Gastroesophageal sphincter (tissue), 4 donors: ENCODE results near the gene S1PR1. TPM values are rescaled to one million over a fixed set of nuclear protein-coding genes. Genes with fewer than 3 reads are reported as not detected.
"Not testable (repeated sequence)": the region's sequence is repeated elsewhere in the genome, so short reads cannot be mapped to it uniquely, and the experiment has no call there.

Source experiments
- ATAC-seq: fragments of 150-250 bp; one replicate; pipeline ENCODE4 v1.9.1; 2016; ENCODE audit warnings: mild to moderate bottlenecking, moderate library complexity
- H3K27ac ChIP-seq, 4 donors: fragments of 200-600 bp; sonication (generic) in 3 of 4; 1 replicate in 3 of 4; 2 replicates in 1 of 4; pipeline ENCODE4 v1.5.1; 2016 to 2019
- H3K27me3 ChIP-seq: fragments of 200-600 bp; sonication (generic); one replicate; pipeline ENCODE4 v1.5.1; 2019
- H3K36me3 ChIP-seq, 2 donors: fragments of 200-600 bp; sonication (generic); one replicate each; pipeline ENCODE4 v1.5.1; 2019; ENCODE audit warnings: control low read depth in 1 of 2
- H3K4me1 ChIP-seq, 3 donors: fragments of 200-600 bp; sonication (generic); 1 replicate in 2 of 3; 2 replicates in 1 of 3; pipeline ENCODE4 v1.5.1; 2016 to 2019; ENCODE audit warnings: control low read depth in 2 of 3
- H3K4me3 ChIP-seq, 2 donors: fragments of 200-600 bp; sonication (generic); one replicate each; pipeline ENCODE4 v1.5.1; 2019; ENCODE audit warnings: mild to moderate bottlenecking in 1 of 2, moderate library complexity in 1 of 2
- H3K9me3 ChIP-seq, 3 donors: fragments of 200-600 bp; sonication (generic); one replicate each; pipeline ENCODE4 v1.5.1; 2017 to 2019; ENCODE audit warnings: control low read depth in 2 of 3
- CTCF ChIP-seq, 4 experiments: fragments of 200-600 bp in 2 of 4; fragments of 450-650 bp in 2 of 4; sonication (generic) in 1 of 4; IDR thresholded peaks; one replicate each; pipeline ENCODE4 v1.5.1; 2017 to 2019; ENCODE audit warnings: antibody characterized with exemption in 4 of 4, mild to moderate bottlenecking in 2 of 4, moderate library complexity in 2 of 4
- EP300 ChIP-seq: sonication (generic); formaldehyde crosslinking; IDR thresholded peaks from one replicate; pipeline ENCODE4 v1.6.1; 2017; ENCODE audit warnings: antibody characterized with exemption, mild to moderate bottlenecking
- POLR2A ChIP-seq, 2 donors: fragments of 450-650 bp; IDR thresholded peaks; one replicate each; pipeline ENCODE4 v1.6.1; 2017; ENCODE audit warnings: antibody characterized with exemption in 2 of 2, mild to moderate bottlenecking in 2 of 2, moderate library complexity in 1 of 2
- POLR2AphosphoS5 ChIP-seq: sonication (generic); formaldehyde crosslinking; IDR thresholded peaks from one replicate; pipeline ENCODE4 v1.6.1; 2017; ENCODE audit warnings: antibody characterized with exemption
- WGBS, 2 donors: methylation state at CpG; one replicate each; pipeline ENCODE4 v1.1.5; 2018; ENCODE audit warnings: low coverage in 1 of 2; 5-methylcytosine and 5-hydroxymethylcytosine counted together
- total RNA-seq, 4 donors: library from RNA; depleted of rRNA; stranded (reverse); fragments of >200 nt; gene quantifications; one replicate each; pipeline ENCODE4 v1.1.0, GENCODE V29; 2016

Gene S1PR1
- total RNA-seq, 4 donors from 2014 or later, result 13.9 to 73.6 (median 47.8) TPM

GRCh38 chr1:101203820-101204540 lies 32.8 kb upstream of the S1PR1 start:
- no peak for TF ChIP-seq POLR2A (IDR thresholded peaks at IDR 0.05)
- TF ChIP-seq POLR2AphosphoS5, result no peak
- TF ChIP-seq EP300, result no peak
- TF ChIP-seq CTCF (IDR thresholded peaks at IDR 0.05), result no peak
- Histone ChIP-seq H3K4me3 (no peak overlapping the region), H3K27me3 (no peaks in the 10 kb centered on the region), H3K9me3 (no peaks in the 10 kb centered on the region), H3K36me3 (no peaks in the 10 kb centered on the region), H3K4me1 (no peaks in the 10 kb centered on the region), H3K27ac (no peak overlapping the region)
- ATAC-seq, result no peak
- 39 to 54% methylated on average over 3 to 6 of the region's 6 CpGs for WGBS, 2 donors

GRCh38 chr1:101205457-101205856 lies 31.4 kb upstream of the S1PR1 start:
- TF ChIP-seq POLR2AphosphoS5, result no peak
- no peak for TF ChIP-seq POLR2A (IDR thresholded peaks at IDR 0.05)
- no peak for TF ChIP-seq CTCF (IDR thresholded peaks at IDR 0.05)
- no peak for ATAC-seq
- H3K9me3 ChIP-seq, result no peaks in the 10 kb centered on the region

GRCh38 chr1:101206139-101206538 lies 30.7 kb upstream of the S1PR1 start:
- H3K36me3 ChIP-seq, result not testable (repeated sequence)

More at GRCh38 chr1:101205457-101205856, 31.4 kb upstream of the S1PR1 start:
- Histone ChIP-seq H3K4me1 (no peaks in the 10 kb centered on the region), H3K27me3 (no peaks in the 10 kb centered on the region), H3K36me3 (no peaks in the 10 kb centered on the region), H3K4me3 (no peak overlapping the region), H3K27ac (no peak overlapping the region)

GRCh38 chr1:101207271-101207670 lies 29.5 kb upstream of the S1PR1 start:
- not testable (repeated sequence) for ATAC-seq, H3K27me3 ChIP-seq, H3K4me3 ChIP-seq, H3K36me3 ChIP-seq, H3K9me3 ChIP-seq, H3K27ac ChIP-seq, H3K4me1 ChIP-seq
- WGBS, 2 donors, result 88 to 94% methylated on average over 1 to 9 of the region's 9 CpGs

More at GRCh38 chr1:101206139-101206538, 30.7 kb upstream of the S1PR1 start:
- H3K27me3 ChIP-seq, ATAC-seq, H3K9me3 ChIP-seq, H3K27ac ChIP-seq, H3K4me1 ChIP-seq, H3K4me3 ChIP-seq: not testable (repeated sequence)
- 82 to 85% methylated on average over 3 to 4 of the region's 4 CpGs for WGBS, 2 donors

GRCh38 chr1:101207891-101208290 lies 28.9 kb upstream of the S1PR1 start:
- Histone ChIP-seq H3K4me3 (no peak overlapping the region), H3K27me3 (no peaks in the 10 kb centered on the region), H3K27ac (no peak overlapping the region), H3K4me1 (no peaks in the 10 kb centered on the region), H3K9me3 (no peaks in the 10 kb centered on the region), H3K36me3 (no peaks in the 10 kb centered on the region)
- 67 to 100% methylated on average over 1 of the region's 2 CpGs for WGBS, 2 donors
- no peak for TF ChIP-seq POLR2AphosphoS5
- TF ChIP-seq CTCF (IDR thresholded peaks at IDR 0.05), result no peak
- no peak for TF ChIP-seq EP300
- TF ChIP-seq POLR2A (IDR thresholded peaks at IDR 0.05), result no peak
- no peak for ATAC-seq

GRCh38 chr1:101215363-101216011 lies 21.3 kb upstream of the S1PR1 start:
- H3K36me3 ChIP-seq, result no peaks in the 10 kb centered on the region
- no peaks in the 10 kb centered on the region for H3K27me3 ChIP-seq
- H3K4me1 ChIP-seq, result no peaks in the 10 kb centered on the region
- ATAC-seq, result no peak
- H3K9me3 ChIP-seq, result no peaks in the 10 kb centered on the region
- 97% methylated on average over 3 to 5 of the region's 6 CpGs for WGBS, 2 donors
- no peak overlapping the region for H3K4me3 ChIP-seq
- H3K27ac ChIP-seq, result no peak overlapping the region
- TF ChIP-seq POLR2A (IDR thresholded peaks at IDR 0.05), result no peak
- no peak for TF ChIP-seq POLR2AphosphoS5
- no peak for TF ChIP-seq CTCF (IDR thresholded peaks at IDR 0.05)
